ENCODE results near the gene SGK1.

DNA sequence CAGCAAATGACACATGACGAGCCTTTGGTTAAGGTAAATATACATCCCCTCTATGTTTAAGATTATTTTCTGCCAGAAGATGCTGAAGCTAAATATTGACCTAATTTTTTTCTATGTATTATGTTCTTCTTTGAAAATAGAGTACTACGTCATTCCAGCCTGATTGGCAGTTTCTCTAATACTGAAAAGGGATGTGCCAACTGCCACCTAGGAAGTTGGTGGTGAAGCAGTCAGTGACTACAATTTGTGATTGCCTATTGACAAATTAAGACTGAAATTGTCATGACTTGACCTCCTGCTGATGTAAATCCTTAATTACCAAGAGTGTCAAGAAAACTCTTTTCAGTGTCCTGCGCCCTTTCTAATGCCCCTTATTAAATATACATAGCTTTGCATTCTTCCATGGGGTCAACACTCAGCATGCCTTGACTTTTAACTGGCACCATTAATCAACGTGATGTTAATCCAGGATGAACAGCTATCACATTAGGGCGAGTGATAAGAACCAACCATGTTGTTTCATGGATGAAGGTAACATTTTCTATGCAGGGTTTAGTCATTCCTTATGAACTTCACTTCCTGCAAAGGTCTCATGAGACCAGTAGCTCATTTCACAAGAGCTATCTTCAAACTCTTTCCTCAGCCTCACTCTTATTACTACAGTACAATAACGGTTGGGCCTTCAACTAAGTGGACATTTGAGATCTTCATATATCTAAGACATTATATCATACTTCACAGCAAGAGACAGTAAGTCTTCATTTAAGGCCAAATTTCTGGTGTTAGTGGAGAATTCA, 22.5 kb upstream of the SGK1 start:
- TF ChIP-seq POLR2A (IDR thresholded peaks at IDR 0.05; ENCODE audit: low read depth, low read length) (no peak), POLR2AphosphoS5 (IDR thresholded peaks at IDR 0.05; ENCODE audit: low read depth, low read length) (no peak)

Data from GM12892 (cell line).